Ascending aorta (tissue), 2 donors: Measurements from ENCODE around the gene C6orf47. TPM values are rescaled to one million over a fixed set of nuclear protein-coding genes. Genes with fewer than 3 reads are reported as not detected.

Experiments used
- DNase-seq, 2 donors: peaks; one replicate each; pipeline ENCODE4 v3.0.0-alpha.2; 2019; ENCODE audit warnings: low spot score in 2 of 2
- H3K27ac ChIP-seq, 2 donors: fragments of 200-600 bp; sonication (generic); one replicate each; pipeline ENCODE4 v1.5.1; 2016 to 2017; ENCODE audit warnings: mild to moderate bottlenecking in 1 of 2
- H3K27me3 ChIP-seq: fragments of 200-600 bp; sonication (generic); one replicate; pipeline ENCODE4 v1.5.1; 2017
- H3K36me3 ChIP-seq, 2 donors: fragments of 200-600 bp; sonication (generic); one replicate each; pipeline ENCODE4 v1.5.1; 2016
- H3K4me1 ChIP-seq, 2 donors: fragments of 200-600 bp; sonication (generic); one replicate each; pipeline ENCODE4 v1.5.1; 2016 to 2017; ENCODE audit warnings: mild to moderate bottlenecking in 1 of 2
- H3K4me3 ChIP-seq, 2 donors: fragments of 200-600 bp; sonication (generic); one replicate each; pipeline ENCODE4 v1.5.1; 2016 to 2017; ENCODE audit warnings: mild to moderate bottlenecking in 1 of 2
- H3K9me3 ChIP-seq, 2 donors: fragments of 200-600 bp; sonication (generic); one replicate each; pipeline ENCODE4 v1.5.1; 2016
- CTCF ChIP-seq, 3 experiments: fragments of 200-600 bp in 2 of 3; fragments of 450-650 bp in 1 of 3; sonication (generic) in 2 of 3; IDR thresholded peaks; one replicate each; pipeline ENCODE4 v1.5.1; 2016 to 2019; ENCODE audit warnings: antibody characterized with exemption in 3 of 3, mild to moderate bottlenecking in 1 of 3, moderate library complexity in 1 of 3
- intact Hi-C: fragments of 100-400 bp; cut with DNase I; formaldehyde crosslinking; loops from one replicate; pipeline ENCODE4 v1.15.1; 2023
- total RNA-seq: library from RNA; depleted of rRNA; stranded (reverse); fragments of >200 nt; gene quantifications from one replicate; pipeline ENCODE4 v1.1.0, GENCODE V29; 2016

The C6orf47 gene
- total RNA-seq, 1 donor from 2014 or later, result 20.9 TPM

GRCh38 chr6:31640612-31641011 is 20.0 kb downstream of the C6orf47 start:
- H3K36me3 ChIP-seq, result peaks cover 91 to 97% of the 10 kb centered on the region in 2 donors
- H3K4me1 ChIP-seq, result no peaks in the 10 kb centered on the region
- DNase-seq, result no peak
- no peak overlapping the region for H3K4me3 ChIP-seq
- no peaks in the 10 kb centered on the region for H3K9me3 ChIP-seq
- intact Hi-C loops, result no loop called here
- H3K27ac ChIP-seq, result no peak overlapping the region
- TF ChIP-seq CTCF (IDR thresholded peaks at IDR 0.05), result no peak
- H3K27me3 ChIP-seq, result no peaks in the 10 kb centered on the region

- H3K36me3 ChIP-seq, result peaks cover 91 to 97% of the 10 kb centered on the region in 2 donors
- no peak for TF ChIP-seq CTCF (IDR thresholded peaks at IDR 0.05)
- no peaks in the 10 kb centered on the region for H3K27me3 ChIP-seq
Observed at GRCh38 chr6:31639449-31639861, 21.1 kb downstream of the C6orf47 start.

GRCh38 chr6:31639043-31639442 is 21.5 kb downstream of the C6orf47 start:
- intact Hi-C loops, result no loop called here

More at GRCh38 chr6:31639449-31639861, 21.1 kb downstream of the C6orf47 start:
- intact Hi-C loops, result no loop called here
- H3K4me3 ChIP-seq, result no peak overlapping the region
- H3K4me1 ChIP-seq, result no peaks in the 10 kb centered on the region
- DNase-seq, result no peak
- no peaks in the 10 kb centered on the region for H3K9me3 ChIP-seq
- H3K27ac ChIP-seq, result no peak overlapping the region

GRCh38 chr6:31636698-31637596 is 23.6 kb downstream of the C6orf47 start:
- intact Hi-C loops, result no loop called here
- no peaks in the 10 kb centered on the region for H3K4me1 ChIP-seq
- H3K9me3 ChIP-seq, result no peaks in the 10 kb centered on the region
- no peak overlapping the region for H3K27ac ChIP-seq
- H3K4me3 ChIP-seq, result no peak overlapping the region
- no peak for TF ChIP-seq CTCF (IDR thresholded peaks at IDR 0.05)
- peaks cover 88 to 99% of the 10 kb centered on the region in 2 donors for H3K36me3 ChIP-seq
- DNase-seq, result no peak
- no peaks in the 10 kb centered on the region for H3K27me3 ChIP-seq

More at GRCh38 chr6:31639043-31639442, 21.5 kb downstream of the C6orf47 start:
- Histone ChIP-seq H3K4me3 (no peak overlapping the region), H3K9me3 (no peaks in the 10 kb centered on the region), H3K4me1 (no peaks in the 10 kb centered on the region), H3K27me3 (no peaks in the 10 kb centered on the region), H3K36me3 (peaks cover 91 to 97% of the 10 kb centered on the region in 2 donors), H3K27ac (no peak overlapping the region)
- TF ChIP-seq CTCF (IDR thresholded peaks at IDR 0.05), result no peak
- no peak for DNase-seq

- intact Hi-C loops, result no loop called here
- peaks cover 88 to 99% of the 10 kb centered on the region in 2 donors for H3K36me3 ChIP-seq
- DNase-seq, result no peak
- H3K4me3 ChIP-seq, result no peak overlapping the region
- no peaks in the 10 kb centered on the region for H3K9me3 ChIP-seq
- H3K27ac ChIP-seq, result no peak overlapping the region
- H3K4me1 ChIP-seq, result no peaks in the 10 kb centered on the region
- TF ChIP-seq CTCF (IDR thresholded peaks at IDR 0.05), result no peak
- H3K27me3 ChIP-seq, result no peaks in the 10 kb centered on the region
Observed at GRCh38 chr6:31634969-31635575, 25.5 kb downstream of the C6orf47 start.
